Stimulated activated naive CD8-positive, alpha-beta T cell treated with anti-CD3 and anti-CD28 coated beads, Interleukin-15, Interleukin-2, amounts not matched to agents 100 U/mL and 50 U/mL, for 24 hours (primary cell): ENCODE data around the gene ABLIM3.
"Not testable (repeated sequence)": the region's sequence is repeated elsewhere in the genome, so short reads cannot be mapped to it uniquely, and the experiment has no call there.

ENCODE experiments used
- ATAC-seq: fragments of 150-1000 bp; cut with Tn5 transposase; one replicate; pipeline ENCODE4 v1.10.0; 2021
- DNase-seq: peaks from one replicate; pipeline ENCODE4 v3.0.0; 2021

The ABLIM3 gene

GRCh38 chr5:149187617-149188016, 46.3 kb downstream of the ABLIM3 start:
- ATAC-seq, DNase-seq: not testable (repeated sequence)

GRCh38 chr5:149188383-149188782, 47.1 kb downstream of the ABLIM3 start:
- ATAC-seq (no peak), DNase-seq (no peak)

GRCh38 chr5:149195337-149195887, 54.1 kb downstream of the ABLIM3 start:
- no peak for ATAC-seq
- DNase-seq, result no peak

- no peak for ATAC-seq
- no peak for DNase-seq
Observed at GRCh38 chr5:149195962-149196361, 54.7 kb downstream of the ABLIM3 start.

- DNase-seq (no peak), ATAC-seq (no peak)
Observed at GRCh38 chr5:149198148-149198547, 56.9 kb downstream of the ABLIM3 start.

GRCh38 chr5:149200355-149200754, 59.1 kb downstream of the ABLIM3 start:
- no peak for DNase-seq
- ATAC-seq, result no peak

GRCh38 chr5:149201121-149201637, 59.9 kb downstream of the ABLIM3 start:
- no peak for DNase-seq

GRCh38 chr5:149202910-149203451, 61.7 kb downstream of the ABLIM3 start:
- ATAC-seq (no peak), DNase-seq (no peak)

More at GRCh38 chr5:149201121-149201637, 59.9 kb downstream of the ABLIM3 start:
- ATAC-seq, result no peak

GRCh38 chr5:149203921-149204441, 62.7 kb downstream of the ABLIM3 start:
- DNase-seq (no peak), ATAC-seq (no peak)

GRCh38 chr5:149205625-149206523, 64.6 kb downstream of the ABLIM3 start:
- DNase-seq, result no peak

GRCh38 chr5:149206524-149207141, 65.3 kb downstream of the ABLIM3 start:
- ATAC-seq, result no peak
- no peak for DNase-seq

More at GRCh38 chr5:149205625-149206523, 64.6 kb downstream of the ABLIM3 start:
- ATAC-seq, result no peak

- DNase-seq, result no peak
- ATAC-seq, result no peak
Observed at GRCh38 chr5:149207831-149208230, 66.5 kb downstream of the ABLIM3 start.

GRCh38 chr5:149210225-149210624, 68.9 kb downstream of the ABLIM3 start:
- ATAC-seq (no peak), DNase-seq (no peak)

- ATAC-seq (no peak), DNase-seq (no peak)
Observed at GRCh38 chr5:149210968-149211490, 69.7 kb downstream of the ABLIM3 start.

- ATAC-seq (no peak), DNase-seq (no peak)
Observed at GRCh38 chr5:149211566-149211965, 70.3 kb downstream of the ABLIM3 start.

GRCh38 chr5:149212198-149212951, 71.1 kb downstream of the ABLIM3 start:
- ATAC-seq, result no peak
- no peak for DNase-seq

- DNase-seq (no peak), ATAC-seq (no peak)
Observed at GRCh38 chr5:149213264-149213880, 72.1 kb downstream of the ABLIM3 start.

GRCh38 chr5:149215478-149216090, 74.3 kb downstream of the ABLIM3 start:
- DNase-seq (no peak), ATAC-seq (no peak)

GRCh38 chr5:149216496-149216895, 75.2 kb downstream of the ABLIM3 start:
- DNase-seq (no peak), ATAC-seq (no peak)

- DNase-seq (no peak), ATAC-seq (no peak)
Observed at GRCh38 chr5:149217096-149217802, 76.0 kb downstream of the ABLIM3 start.
